Measurements from ENCODE around the gene ULK2. TPM values are rescaled to one million over a fixed set of nuclear protein-coding genes. Genes with fewer than 3 reads are reported as not detected.
"Not testable (repeated sequence)": the region's sequence is repeated elsewhere in the genome, so short reads cannot be mapped to it uniquely, and the experiment has no call there.

The ULK2 gene
- 11.3 and 16.1 TPM in 2 replicates for total RNA-seq (2014; rRNA removed; shearing (Covaris generic))

DNA sequence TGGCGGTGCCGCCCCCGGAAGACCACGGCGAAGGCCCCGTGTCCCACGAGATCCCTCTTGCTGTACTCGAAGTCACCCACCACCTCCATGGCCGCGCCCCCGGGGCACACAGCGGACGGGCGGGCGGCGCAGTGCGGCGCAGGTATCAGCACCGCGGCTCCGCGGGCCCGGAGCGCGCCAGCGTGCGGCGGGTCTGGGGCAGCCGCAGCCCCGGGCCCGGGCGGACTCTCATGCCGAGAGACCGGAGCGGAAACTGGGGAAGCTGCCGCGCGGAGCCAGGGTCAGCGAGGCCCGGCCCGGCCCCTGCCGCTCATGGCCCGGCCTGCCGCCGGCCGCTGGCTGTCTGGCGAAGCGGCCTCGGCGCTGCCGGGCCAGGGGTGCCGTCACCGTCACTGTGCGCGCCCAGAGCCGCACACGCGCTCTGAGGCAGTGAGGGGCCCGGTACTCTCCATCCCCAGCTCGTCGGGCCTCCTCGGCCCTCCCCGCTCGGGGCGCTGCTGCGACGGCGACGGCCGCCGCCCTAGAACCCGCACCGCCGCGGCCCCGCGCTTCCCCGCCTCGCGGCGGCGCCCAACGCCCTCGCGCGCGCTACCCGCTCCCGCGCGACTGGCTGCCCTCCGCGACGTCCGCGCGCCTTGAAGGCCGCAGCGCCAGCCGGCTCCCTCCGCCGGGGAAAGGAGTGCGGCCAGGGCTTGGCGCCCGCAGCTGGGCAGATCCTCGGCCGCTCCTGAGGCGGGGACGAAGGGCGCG is at the start of gene ULK2:
Gene ULK2, minus strand, starts transcription at position 608 of the 750 bp plus-strand sequence. Its CDS starts 519 bp downstream, at position 89.
- DNase-seq (ENCODE audit: low read depth): peak; percentile 73

DNA sequence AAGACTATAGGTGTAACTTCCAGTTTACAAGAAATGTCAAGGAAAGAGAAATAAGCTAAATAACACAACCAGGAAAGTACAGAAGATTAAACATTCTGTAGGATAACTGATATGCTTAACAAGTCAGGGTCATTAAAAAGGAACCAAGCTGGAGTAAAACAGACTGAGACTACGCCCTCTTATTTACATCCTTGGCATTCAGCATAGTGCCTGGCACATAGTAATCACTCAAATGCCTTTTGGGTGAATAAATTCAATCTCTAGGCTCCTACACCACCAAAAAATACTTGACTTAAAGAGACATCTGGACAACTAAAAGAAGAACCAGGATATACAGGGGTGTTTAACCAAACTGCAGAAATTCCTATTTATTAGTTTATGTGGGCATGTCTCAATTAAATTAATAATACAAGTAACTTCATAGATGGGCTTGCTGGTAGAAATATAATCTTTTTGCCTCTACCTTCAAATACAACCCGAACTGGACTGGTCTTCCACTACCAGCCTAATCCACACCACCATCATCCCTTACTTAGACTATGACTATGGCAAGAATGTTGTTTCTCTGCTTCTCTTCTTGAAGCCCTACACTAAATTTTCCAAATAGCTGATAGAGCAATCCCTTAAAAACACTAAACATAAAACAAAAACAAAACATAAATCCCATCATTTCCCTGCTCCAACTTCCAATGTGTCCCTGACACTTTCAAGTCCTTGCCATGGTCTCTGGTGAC is 47.7 kb upstream of the ULK2 start:
- DNase-seq (ENCODE audit: low read depth): no peak

DNA sequence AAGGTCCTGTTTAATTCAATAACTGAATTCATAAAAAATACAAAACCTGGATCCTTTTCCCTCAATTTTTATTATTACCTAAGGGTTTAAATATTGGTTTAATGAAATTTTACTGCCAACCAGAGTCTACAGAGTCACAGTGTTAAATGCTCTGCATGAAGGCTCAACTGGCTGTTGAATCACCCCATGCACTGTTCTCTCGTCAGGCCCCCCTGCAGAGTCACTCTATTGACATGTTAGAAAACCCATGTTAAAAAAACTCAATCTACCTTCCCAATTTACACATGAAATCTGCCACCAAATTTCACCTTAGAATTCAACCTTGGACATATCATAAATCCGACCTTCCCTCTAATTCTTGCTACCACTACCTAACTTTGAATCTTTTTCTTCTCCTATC is 43.3 kb upstream of the ULK2 start:
- DNase-seq (ENCODE audit: low read depth): no peak

DNA sequence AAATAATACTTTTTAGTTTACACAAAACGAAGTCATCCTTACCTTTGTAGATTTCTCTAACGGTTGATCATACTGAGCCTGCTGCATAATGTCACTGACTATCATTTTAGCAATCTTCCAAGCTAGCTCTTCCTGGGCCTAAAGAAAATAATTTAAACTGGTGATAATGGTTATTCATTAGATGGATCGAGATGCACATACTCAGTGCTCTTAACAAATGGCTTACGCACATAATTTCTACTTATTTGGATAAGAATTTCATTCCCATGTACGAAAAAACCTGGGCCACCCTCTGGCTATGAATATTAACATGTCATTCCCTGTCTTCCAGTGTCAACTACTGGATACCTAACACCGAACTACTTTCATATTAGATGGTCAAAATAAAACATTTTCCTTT is 41.4 kb upstream of the ULK2 start:
- no peak for DNase-seq (ENCODE audit: low read depth)

DNA sequence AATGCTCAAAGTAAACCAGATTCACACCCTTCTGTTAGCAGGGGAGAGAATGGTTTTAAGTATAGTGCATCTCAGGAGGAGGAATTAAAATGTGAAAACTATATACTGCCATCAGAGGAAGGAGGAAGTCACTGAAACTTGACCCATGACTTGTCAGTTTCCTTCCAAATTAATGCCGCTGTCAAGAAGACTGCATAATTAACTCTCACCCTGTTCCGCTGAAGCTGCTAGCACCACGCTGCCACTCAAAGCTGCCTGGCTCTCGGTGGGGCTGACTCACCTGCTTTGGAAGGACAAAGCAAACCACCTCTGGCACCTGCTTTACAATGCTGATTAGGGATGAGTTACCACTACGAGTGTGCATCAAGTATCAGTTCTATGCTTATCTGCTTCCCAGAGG is 37.8 kb upstream of the ULK2 start:
- DNase-seq (ENCODE audit: low read depth): no peak

DNA sequence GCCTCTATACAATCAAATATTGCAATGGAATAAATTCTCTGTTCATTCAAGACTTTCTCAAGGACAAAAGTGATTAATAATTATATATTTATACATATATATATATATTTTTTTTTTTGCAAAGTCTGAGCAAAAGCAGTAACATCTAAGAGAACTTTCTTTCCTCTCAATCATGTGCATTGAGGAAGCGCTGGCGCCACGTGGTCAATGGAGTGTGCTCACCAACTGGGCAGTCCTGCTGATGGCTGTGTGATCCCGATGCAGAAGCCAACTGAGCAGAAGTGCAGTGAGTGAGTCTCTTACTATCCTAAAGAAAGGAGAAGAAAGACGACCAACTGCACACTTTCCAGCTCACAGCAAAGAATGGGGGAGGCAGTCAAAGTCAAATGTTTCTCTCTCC is 37.2 kb upstream of the ULK2 start:
- no peak for DNase-seq (ENCODE audit: low read depth)

DNA sequence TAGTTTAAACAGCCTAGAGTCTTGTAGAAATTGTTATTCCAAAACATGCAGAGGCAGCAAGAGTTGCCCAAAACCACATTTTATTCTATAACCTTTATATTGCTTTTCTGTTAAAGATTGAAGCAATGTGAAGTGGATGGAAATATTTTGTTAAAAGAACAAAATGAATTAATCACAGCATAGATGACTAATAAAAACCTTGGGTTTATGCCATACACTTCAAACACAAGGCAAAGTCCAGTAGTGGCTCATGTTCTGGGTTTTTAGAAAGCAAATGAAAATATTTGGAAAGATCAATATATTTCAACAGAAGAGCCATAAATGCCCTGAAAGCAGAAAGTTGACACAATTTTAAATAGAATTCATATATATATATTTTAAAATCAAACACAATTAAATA is 36.7 kb upstream of the ULK2 start:
- no peak for DNase-seq (ENCODE audit: low read depth)

DNA sequence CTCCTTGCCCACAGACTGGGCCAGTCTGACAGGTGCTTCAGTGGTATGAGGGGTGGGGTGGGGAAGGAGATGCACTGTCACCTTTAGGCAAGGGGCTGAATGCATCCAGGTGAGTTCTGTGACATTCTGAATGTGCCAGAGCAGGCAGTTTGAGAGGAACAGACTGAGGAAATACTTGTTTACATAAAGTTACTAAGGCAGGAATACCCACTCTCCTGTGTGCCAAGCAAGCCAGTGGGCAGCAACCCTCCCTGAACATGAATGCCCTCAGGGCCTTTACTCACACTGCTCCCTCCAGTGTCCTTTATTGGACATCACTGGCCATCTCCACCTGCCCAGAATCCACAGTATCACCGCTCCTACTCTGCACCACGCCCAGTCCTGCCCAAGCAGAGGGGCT is 33.1 kb upstream of the ULK2 start:
- DNase-seq (ENCODE audit: low read depth): no peak

DNA sequence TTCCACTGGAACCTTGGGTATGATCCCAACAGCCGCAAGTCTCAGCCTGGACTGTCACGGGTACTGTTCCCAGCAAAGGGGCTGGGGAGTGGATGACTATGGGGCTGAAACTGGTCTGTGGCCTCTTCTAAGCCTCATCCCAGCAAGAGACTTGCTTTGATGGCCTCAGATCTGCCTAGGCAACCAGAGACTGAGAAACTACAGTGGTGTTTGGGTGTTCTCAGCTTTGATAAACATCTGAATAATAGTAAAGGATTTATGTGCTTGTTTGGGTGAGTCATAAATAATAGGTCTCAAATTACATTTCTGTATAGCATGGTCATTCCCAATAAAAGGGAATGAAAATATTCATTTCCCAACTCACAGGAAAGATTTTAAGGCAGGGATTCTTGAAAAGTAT is 30.2 kb upstream of the ULK2 start:
- DNase-seq (ENCODE audit: low read depth): peak; percentile 6

DNA sequence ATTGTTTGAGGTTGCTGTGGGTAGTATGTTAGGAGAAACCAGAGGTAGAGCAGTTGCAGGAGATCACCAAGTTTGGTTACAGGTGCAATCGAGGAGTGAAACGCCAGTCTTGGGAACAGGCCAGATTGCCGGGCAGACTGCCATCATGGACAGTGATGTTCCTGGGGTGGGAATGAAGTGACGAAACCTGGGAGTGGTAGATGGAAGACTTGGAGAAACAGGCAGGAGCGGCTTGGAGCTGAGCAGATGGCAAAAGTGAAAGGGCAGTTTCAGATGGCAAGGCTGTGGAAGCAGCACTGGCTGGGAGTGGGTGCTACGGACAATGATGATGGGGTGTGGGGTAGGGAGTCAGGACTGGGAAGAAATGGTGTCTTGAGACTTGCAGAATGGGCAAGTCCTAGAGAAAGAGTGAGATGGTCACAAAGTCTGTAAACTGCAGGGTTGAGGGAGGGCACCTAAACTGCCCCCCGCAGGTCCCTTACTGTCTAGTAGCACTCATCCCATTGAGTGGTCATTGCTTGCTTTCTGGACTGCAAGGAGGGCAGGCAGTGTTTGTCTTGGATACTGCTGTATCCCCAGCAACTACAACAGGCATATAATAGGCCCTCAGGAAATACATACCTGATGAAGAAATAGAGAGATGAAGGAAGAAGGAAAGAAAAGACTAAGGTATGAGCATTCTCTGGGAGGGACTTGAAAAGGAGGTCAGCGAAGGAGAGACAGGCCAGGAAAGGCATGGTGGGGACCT is 29.5 kb upstream of the ULK2 start:
- DNase-seq (ENCODE audit: low read depth): no peak

DNA sequence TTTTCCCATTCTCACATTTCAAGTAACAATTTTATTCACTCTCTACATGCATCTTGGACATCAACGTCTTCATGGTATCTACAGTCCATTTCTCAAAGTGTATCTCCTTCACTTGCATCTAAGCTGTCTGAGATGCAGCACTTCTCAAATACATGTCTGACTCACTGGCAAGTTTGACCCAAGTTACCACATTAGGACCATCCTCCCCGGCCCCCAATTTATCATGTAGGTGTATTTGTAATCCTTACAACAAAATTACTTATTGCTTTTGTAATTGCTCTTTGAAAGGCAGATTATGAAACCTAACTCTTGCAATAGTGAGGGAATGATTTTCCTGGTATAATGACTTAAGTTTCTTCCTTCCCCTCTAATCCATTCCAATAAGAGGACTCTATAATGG is 28.9 kb upstream of the ULK2 start:
- no peak for DNase-seq (ENCODE audit: low read depth)

DNA sequence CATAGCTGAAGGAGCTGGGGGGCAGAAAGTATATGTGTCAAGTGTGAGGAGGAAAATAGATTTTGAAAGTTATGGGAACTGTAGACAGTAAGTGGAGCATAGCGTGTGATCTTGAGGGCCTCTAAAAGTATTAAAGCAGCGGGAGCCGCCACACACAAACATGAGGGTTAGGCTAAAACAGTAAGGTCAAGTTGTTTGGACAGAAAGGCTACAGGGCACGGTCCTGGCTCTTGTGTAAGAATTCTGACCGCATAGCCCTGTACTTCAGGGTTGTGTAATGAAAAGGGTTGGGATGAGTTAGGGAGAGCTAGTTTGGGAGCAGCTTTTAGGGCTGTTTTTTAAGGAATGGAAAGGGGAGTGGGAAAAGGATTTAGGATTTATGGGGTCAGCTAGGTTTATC is 22.8 kb upstream of the ULK2 start:
- not testable (repeated sequence) for DNase-seq (ENCODE audit: low read depth)

DNA sequence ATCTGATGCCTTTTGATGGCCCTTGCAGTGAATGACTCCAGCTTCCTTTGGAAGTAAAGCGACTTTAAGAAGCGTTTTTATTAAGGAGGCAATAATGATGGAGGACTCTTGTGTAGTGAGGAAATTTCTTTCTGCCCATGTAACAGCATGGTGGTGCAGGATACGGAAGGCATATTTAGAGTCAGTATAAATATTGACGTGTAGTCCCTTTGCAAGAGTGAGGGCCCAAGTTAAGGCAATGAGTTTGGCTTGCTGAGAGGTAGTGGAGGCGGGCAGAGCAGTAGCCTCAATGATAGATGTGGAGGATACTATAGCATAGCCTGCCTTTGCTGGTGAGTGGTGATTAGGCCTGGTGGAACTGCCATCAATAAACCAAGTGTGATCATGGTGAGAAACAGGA is 22.3 kb upstream of the ULK2 start:
- not testable (repeated sequence) for DNase-seq (ENCODE audit: low read depth)

DNA sequence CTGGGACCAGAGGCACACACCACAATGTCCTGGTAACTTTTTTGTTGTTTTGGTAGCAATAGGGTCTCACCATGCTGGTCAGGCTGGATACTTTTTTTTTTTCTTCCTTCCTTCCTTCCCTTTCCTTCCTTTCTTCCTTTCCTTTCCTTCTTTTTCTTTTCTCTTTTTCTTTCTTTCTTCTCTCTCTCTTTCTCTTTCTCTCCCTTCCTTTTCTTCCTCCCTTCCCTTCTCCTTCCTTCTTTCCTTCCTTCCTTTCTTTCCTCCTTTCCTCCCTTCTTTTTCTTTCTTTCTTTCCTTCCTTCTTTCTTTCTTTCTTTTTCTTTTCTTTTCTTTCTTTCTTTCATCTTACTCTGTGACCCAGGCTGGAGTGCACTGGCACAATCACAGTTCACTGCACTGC is 18.4 kb upstream of the ULK2 start:
- DNase-seq (ENCODE audit: low read depth): no peak

DNA sequence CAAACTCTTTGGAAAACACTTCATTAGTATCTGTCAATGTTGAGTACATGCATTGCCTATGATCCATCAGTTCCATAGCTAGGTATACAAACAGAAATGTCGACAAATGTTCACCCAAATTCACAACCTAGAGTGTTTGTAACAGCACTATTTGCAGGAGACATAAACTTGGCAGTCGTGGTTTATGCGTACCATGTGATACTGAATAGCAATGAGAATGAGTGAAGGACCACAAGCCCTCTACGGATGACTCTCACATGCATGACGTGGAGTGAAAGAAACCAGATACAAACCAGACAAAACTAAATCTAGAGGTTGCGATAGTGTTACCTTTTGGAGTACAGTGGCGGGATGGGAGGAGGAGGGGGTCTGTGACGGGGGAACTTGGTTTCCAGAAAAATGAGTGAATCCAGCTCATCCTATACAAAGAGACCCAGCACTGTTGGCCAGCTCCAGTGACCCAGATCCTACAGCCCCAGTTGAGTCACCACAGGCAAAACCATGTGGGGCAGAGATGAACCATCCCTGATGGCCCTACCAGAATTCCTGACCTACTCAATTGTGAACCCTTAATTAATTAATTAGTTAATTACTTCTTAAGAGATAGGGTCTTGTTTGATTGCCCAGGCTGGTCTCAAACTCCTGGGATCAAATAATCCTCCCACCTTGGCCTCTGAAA is 15.9 kb upstream of the ULK2 start:
- DNase-seq (ENCODE audit: low read depth): no peak

DNA sequence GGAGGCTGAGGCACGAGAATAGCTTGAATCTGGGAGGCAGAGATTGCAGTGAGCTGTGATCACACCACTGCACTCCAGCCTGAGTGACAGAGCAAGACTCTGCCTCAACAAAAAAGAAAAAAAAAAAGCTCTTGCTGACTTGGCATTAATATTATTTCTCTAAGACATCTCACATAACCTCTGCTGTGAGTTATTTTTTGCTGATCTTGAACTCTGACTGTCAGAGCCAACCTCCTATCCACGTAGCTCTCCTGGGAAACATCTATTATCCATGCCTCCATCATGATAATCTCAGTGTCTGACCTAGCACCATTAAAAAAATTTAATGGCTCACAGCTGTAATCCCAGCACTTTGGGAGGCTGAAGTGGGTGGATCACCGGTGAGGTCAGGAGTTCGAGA is 12.7 kb upstream of the ULK2 start:
- DNase-seq (ENCODE audit: low read depth): no peak

DNA sequence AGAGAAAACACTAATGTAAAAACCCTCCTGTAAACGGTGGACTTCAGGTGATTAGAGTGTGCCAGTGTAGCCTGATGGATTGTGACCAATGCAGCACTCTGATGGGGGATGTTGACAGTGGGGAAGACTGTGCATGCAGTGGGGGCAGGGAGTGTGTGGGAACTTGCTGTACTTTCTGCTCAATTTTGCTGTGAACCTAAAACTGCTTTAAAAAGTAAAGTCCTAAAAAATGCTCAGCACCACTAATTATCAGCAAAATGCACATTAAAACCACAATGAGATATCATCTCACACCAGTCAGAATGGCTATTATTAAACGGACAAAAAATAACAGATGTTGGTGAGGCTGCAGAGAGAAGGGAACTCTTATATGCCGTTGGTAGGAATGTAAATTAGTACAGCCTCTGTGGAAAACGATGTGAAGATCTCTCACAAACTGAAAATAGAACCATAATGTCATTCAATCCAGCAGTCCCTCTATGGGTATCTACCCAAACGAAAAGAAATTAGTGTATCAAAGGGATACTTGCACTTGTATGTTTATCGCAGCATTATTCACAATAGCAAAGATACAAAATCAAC is 9.7 kb upstream of the ULK2 start:
- DNase-seq (ENCODE audit: low read depth): no peak

DNA sequence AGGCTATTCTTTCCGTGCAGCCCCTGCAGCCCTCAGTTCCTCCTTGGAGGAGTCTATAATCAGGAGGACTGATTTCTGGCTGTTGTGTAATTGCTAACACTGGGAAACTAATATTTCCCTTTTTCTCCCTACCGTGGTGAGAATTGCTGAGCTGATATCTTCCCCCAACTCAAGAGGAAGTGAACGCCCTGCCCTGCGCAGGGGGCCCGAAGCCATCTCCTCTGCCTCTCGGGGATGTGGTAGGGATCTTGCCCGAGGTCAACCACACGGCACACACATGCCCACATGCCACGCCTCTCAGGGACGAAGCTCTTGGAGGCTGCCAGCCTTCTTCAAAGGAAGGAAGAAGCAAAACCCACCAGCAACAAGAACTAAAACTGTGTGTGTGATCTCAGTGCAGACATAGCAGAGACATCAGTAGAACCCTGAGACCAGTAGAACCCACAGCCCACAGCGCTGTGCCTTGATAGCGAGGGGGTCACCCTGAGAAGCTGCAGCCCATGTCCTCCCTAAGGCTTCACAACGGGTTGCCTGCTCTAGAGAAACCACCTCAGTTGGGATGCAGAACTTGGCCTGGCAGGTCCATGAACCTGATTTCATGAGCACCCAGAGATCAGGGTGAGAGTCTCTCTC is 8.9 kb upstream of the ULK2 start:
- no peak for DNase-seq (ENCODE audit: low read depth)

DNA sequence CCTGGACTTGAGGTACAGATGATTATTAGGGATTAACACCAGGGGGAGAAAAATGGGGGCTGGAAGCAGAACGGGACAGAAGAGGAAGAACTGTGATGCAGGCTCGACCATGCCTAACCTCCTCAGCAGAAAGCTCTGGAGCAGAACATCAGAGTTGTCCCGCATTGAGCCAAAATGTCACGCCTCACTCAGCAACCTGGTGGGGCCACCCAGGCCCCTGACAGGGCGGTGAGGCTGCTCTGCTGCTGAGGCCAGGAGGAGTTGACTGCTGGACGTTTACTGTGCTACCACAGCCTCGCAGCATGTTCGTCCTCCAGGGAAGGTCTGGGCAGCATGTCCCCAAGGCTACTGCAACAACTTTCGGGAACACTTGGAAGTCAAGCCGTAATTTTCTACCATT is 6.5 kb upstream of the ULK2 start:
- DNase-seq (ENCODE audit: low read depth): no peak

DNA sequence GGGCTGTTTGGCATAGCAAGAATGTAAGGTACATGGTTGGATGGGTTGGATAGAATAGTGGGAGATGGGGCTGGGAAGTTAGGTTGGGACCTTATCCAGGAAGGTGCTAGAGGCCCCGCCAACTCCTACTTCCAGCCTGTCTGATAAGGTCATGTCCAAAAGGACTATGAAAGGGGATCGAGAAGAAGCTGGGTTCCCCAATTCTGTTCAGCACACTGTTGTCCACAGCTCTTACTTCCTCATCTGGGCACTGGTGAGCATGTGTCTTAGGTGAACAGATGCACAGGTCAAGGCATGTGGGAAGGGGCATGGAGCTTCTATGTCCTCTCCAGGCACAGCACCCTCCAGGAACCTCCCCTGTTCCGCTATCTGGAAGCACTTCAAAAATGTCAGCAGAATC is 5.6 kb upstream of the ULK2 start:
- no peak for DNase-seq (ENCODE audit: low read depth)

DNA sequence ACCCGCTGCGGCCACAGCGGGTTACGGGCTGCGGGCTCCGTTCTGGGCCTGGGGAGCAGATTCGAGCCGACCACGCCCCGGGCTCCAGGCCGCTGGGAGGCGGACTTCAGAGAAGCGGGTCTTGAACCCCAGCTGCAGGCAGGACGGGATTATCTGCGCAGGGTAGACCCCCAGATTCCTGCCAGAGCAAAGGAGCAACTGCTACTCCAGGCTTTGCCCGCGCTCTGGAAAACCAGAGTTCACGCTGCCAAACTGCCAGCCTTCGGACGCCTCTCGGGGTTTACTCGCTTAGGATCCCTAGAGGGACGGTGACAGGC is 301 bp upstream of the ULK2 start:
- no peak for DNase-seq (ENCODE audit: low read depth)

DNA sequence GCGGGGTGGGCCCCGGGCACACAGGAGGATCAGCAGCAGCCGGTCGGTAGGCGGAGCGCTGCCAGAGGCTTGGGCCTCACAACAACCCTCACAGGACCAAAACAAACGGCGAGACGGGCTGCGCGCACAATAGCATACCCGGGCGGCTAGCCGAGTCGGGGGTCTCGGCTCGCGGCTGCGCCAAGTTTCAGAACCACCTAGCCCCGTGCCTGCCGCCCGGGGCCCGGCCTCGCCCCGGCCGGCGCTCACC is 732 bp downstream of the ULK2 start:
- peak; percentile 43 for DNase-seq (ENCODE audit: low read depth)

All from RPMI7951 (cell line).